GM12873 (cell line): Measurements from ENCODE around the gene FAM118A.

Experiments
- CTCF ChIP-seq: IDR thresholded peaks from 2 replicates; pipeline ENCODE4 v1.5.1; 2012; ENCODE audit warnings: low read depth, mild to moderate bottlenecking, moderate library complexity, low read length, control low read depth; ENCODE audit not compliant: insufficient read depth; ENCODE audit errors: missing control alignments

Gene FAM118A

GRCh38 chr22:45276507-45277105 is 33.1 kb upstream of the FAM118A start:
- TF ChIP-seq CTCF = no peak

GRCh38 chr22:45278125-45278524 is 31.6 kb upstream of the FAM118A start:
- TF ChIP-seq CTCF = no peak

GRCh38 chr22:45280587-45280980 is 29.1 kb upstream of the FAM118A start:
- TF ChIP-seq CTCF = no peak

- TF ChIP-seq CTCF = no peak
These were observed 28.7 kb upstream of the FAM118A start for GRCh38 chr22:45281010-45281409.

GRCh38 chr22:45284705-45285262 is 24.9 kb upstream of the FAM118A start, which contains the start of gene UPK3A:
UPK3A (plus strand) TSS chr22:45284949; CDS start chr22:45285014, 65 bp downstream.
- TF ChIP-seq CTCF = no peak

- no peak for TF ChIP-seq CTCF
These were observed 24.3 kb upstream of the FAM118A start for GRCh38 chr22:45285263-45286058.

- TF ChIP-seq CTCF = no peak
These were observed 22.7 kb upstream of the FAM118A start for GRCh38 chr22:45286854-45287551.
